Parathyroid adenoma (tissue), 2 donors: ENCODE data around the gene TBC1D2.

ENCODE experiments used
- H2AFZ ChIP-seq: fragments of 300-600 bp; sonication (generic); one replicate; pipeline ENCODE4 v1.7.0; 2017; ENCODE audit warnings: antibody characterized with exemption, mild to moderate bottlenecking
- H3K27ac ChIP-seq: fragments of 300-600 bp; sonication (generic); one replicate; pipeline ENCODE4 v1.7.0; 2017
- H3K27me3 ChIP-seq: fragments of 300-600 bp; sonication (generic); one replicate; pipeline ENCODE4 v1.7.0; 2017; ENCODE audit warnings: low read length; ENCODE audit not compliant: control insufficient read depth, insufficient read depth
- H3K36me3 ChIP-seq: fragments of 300-600 bp; sonication (generic); one replicate; pipeline ENCODE4 v1.7.0; 2017; ENCODE audit warnings: low read length; ENCODE audit not compliant: control insufficient read depth, insufficient read depth
- H3K4me1 ChIP-seq: fragments of 300-600 bp; sonication (generic); one replicate; pipeline ENCODE4 v1.7.0; 2017; ENCODE audit warnings: control low read depth
- H3K4me2 ChIP-seq: fragments of 300-600 bp; sonication (generic); one replicate; pipeline ENCODE4 v1.7.0; 2017; ENCODE audit warnings: low read length
- H3K4me3 ChIP-seq: fragments of 300-600 bp; sonication (generic); one replicate; pipeline ENCODE4 v1.7.0; 2017; ENCODE audit warnings: low read depth, low read length
- H3K79me2 ChIP-seq: fragments of 300-600 bp; sonication (generic); one replicate; pipeline ENCODE4 v1.7.0; 2017; ENCODE audit warnings: control low read depth
- H3K9ac ChIP-seq: fragments of 300-600 bp; sonication (generic); one replicate; pipeline ENCODE4 v1.7.0; 2017; ENCODE audit warnings: mild to moderate bottlenecking
- H3K9me3 ChIP-seq: fragments of 300-600 bp; sonication (generic); one replicate; pipeline ENCODE4 v1.7.0; 2017; ENCODE audit warnings: low read length; ENCODE audit not compliant: control insufficient read depth
- TF ChIP-seq, protein P1 (sequence below): fragments of 300-600 bp; sonication (generic); IDR thresholded peaks from one replicate; pipeline ENCODE4 v1.7.0; 2017; ENCODE audit warnings: antibody characterized with exemption, mild to moderate bottlenecking
- donor health status: primary hyperparathyroidism.

TBC1D2 gene

DNA sequence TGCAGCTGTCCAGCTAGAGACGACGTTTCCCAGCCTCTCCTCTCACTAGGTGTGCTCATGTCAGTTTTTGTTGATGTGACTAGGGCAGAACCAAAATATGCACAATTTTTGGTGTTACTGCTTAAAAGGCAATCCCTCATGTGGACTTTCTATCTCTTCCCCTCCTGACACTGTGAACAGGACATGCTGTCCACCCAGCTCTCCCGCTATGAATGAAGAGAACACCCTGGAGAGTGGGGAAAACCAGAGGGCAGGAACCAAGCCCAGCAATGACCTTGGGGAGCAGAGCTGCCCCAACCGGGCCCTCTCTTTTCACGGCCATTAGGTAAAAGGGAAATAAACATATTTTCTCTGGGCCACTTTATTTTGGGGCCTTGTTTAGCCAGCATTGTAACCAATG lies 46.7 kb upstream of the TBC1D2 start:
- Histone ChIP-seq H2AFZ (no peak overlapping the region), H3K9me3 (no peaks in the 10 kb centered on the region), H3K4me1 (no peaks in the 10 kb centered on the region), H3K27me3 (no peaks in the 10 kb centered on the region), H3K9ac (no peak overlapping the region), H3K4me2 (no peak overlapping the region), H3K79me2 (no peaks in the 10 kb centered on the region), H3K4me3 (no peak overlapping the region), H3K36me3 (no peaks in the 10 kb centered on the region), H3K27ac (no peak overlapping the region)
- TF ChIP-seq, protein P1, sequence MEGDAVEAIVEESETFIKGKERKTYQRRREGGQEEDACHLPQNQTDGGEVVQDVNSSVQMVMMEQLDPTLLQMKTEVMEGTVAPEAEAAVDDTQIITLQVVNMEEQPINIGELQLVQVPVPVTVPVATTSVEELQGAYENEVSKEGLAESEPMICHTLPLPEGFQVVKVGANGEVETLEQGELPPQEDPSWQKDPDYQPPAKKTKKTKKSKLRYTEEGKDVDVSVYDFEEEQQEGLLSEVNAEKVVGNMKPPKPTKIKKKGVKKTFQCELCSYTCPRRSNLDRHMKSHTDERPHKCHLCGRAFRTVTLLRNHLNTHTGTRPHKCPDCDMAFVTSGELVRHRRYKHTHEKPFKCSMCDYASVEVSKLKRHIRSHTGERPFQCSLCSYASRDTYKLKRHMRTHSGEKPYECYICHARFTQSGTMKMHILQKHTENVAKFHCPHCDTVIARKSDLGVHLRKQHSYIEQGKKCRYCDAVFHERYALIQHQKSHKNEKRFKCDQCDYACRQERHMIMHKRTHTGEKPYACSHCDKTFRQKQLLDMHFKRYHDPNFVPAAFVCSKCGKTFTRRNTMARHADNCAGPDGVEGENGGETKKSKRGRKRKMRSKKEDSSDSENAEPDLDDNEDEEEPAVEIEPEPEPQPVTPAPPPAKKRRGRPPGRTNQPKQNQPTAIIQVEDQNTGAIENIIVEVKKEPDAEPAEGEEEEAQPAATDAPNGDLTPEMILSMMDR, result no peak

DNA sequence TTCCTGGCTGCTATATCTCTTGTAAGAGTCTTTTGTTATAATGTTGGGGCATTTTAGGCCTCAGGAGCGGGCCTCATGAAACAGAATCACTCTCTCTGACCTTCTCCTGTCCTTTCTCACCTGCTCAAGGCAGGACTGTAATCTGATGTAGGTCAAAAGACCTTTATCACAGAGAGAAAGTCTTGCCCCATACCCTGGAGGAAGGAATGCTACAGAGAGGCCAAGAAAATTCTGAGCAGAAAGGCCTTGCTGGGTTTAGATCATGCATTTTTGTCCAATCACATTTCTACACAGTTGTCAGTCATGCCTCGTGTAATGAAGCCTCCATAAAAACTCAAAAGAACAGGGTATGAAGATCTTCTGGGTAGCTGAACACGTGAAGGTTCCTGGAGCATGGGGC lies 45.2 kb upstream of the TBC1D2 start:
- Histone ChIP-seq H3K9me3 (no peaks in the 10 kb centered on the region), H3K4me2 (no peak overlapping the region), H2AFZ (no peak overlapping the region), H3K9ac (no peak overlapping the region), H3K4me1 (no peaks in the 10 kb centered on the region), H3K79me2 (no peaks in the 10 kb centered on the region), H3K27me3 (no peaks in the 10 kb centered on the region), H3K27ac (no peak overlapping the region), H3K4me3 (no peak overlapping the region), H3K36me3 (no peaks in the 10 kb centered on the region)
- TF ChIP-seq, protein P1, result no peak

DNA sequence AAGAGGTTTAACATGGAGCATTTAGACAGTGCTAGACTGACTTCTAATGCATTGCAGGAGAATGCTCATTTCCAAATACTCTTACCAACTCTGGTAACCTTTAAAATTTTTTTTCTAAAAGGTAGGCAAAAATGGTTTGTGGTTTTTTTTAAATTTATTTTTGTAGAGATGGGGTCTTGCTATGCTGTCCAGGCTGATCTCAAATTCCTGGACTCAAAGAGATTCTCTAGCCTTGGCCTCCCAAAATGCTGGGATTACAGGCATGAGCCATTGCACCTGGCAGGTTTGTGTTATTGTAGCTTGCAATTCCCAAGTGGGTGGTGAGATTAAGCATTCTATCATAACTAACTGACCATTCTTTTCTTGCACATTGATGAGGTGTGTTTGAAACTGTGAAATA lies 43.0 kb upstream of the TBC1D2 start:
- Histone ChIP-seq H3K79me2 (no peaks in the 10 kb centered on the region), H3K4me2 (no peak overlapping the region), H3K36me3 (no peaks in the 10 kb centered on the region), H3K4me3 (no peak overlapping the region), H2AFZ (no peak overlapping the region), H3K4me1 (no peaks in the 10 kb centered on the region), H3K9me3 (no peaks in the 10 kb centered on the region), H3K27ac (no peak overlapping the region), H3K27me3 (no peaks in the 10 kb centered on the region), H3K9ac (no peak overlapping the region)
- TF ChIP-seq, protein P1, result no peak

DNA sequence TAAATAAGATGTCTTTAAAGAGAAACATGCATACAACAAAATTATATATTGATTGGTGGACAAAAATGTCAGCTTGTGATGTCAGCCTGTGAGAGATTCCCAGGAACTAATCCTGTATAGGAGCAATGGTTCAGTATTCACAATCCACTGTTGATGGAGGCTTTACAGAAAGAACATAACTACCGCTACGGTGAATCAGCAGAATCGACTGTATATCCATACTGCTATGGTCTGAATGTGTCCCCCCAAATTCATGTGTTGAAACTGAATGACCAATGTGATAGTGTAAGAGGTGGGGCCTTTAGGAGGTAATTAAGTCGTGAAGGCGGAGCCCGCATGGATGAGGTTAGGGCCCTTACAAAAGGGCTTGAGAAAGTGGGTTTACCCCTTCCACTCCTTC lies 40.4 kb upstream of the TBC1D2 start:
- Histone ChIP-seq H2AFZ (no peak overlapping the region), H3K79me2 (no peaks in the 10 kb centered on the region), H3K27me3 (no peaks in the 10 kb centered on the region), H3K4me1 (no peaks in the 10 kb centered on the region), H3K9ac (no peak overlapping the region), H3K9me3 (no peaks in the 10 kb centered on the region), H3K4me2 (no peak overlapping the region), H3K36me3 (no peaks in the 10 kb centered on the region), H3K27ac (no peak overlapping the region), H3K4me3 (no peak overlapping the region)
- TF ChIP-seq, protein P1, result no peak

DNA sequence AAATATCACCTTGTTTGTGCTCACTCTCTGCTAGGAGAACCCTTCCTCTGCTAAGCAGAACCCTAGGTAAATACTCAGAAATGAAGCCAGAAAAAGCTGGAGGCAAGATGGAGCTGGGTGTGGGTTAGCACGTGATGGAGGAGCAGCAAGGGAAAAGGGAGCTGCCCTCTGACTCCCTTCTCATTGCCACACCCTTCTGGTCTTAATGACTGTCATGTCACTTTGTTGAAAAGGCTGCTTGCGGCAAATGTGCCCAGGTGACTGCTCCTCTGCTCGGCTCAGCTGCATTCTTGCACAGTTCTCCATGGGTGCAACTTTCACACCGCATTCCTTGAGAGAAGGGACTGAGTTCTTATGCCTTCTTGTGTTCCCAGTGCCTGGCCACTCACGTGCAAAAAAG lies 36.4 kb upstream of the TBC1D2 start:
- TF ChIP-seq, protein P1, result no peak
- Histone ChIP-seq H3K4me2 (no peak overlapping the region), H3K79me2 (no peaks in the 10 kb centered on the region), H3K27ac (no peak overlapping the region), H2AFZ (no peak overlapping the region), H3K9me3 (no peaks in the 10 kb centered on the region), H3K4me3 (no peak overlapping the region), H3K27me3 (no peaks in the 10 kb centered on the region), H3K36me3 (no peaks in the 10 kb centered on the region), H3K9ac (no peak overlapping the region), H3K4me1 (no peaks in the 10 kb centered on the region)
